HepG2 (cell line): ENCODE measurements around the gene PTPRF. TPM values are rescaled to one million over a fixed set of nuclear protein-coding genes. Genes with fewer than 3 reads are reported as not detected.

ENCODE experiments used
- ATRX ChIP-seq: sonication (generic); formaldehyde crosslinking; IDR thresholded peaks from 2 replicates; pipeline ENCODE4 v1.4.0; 2020; ENCODE audit warnings: missing genetic modification reagents, borderline replicate concordance
- CHCHD3 ChIP-seq: sonication (generic); formaldehyde crosslinking; IDR thresholded peaks from 2 replicates; pipeline ENCODE4 v1.8.0; 2022; ENCODE audit warnings: mild to moderate bottlenecking, missing genetic modification reagents, moderate library complexity
- HOXA3 ChIP-seq: sonication (generic); formaldehyde crosslinking; IDR thresholded peaks from 2 replicates; pipeline ENCODE4 v1.5.0; 2020; ENCODE audit warnings: missing genetic modification reagents
- IRF2 ChIP-seq: IDR thresholded peaks from 2 replicates; pipeline ENCODE4 v1.6.1; 2018; ENCODE audit warnings: missing genetic modification reagents, missing compliant biosample characterization
- PAWR ChIP-seq: sonication (generic); formaldehyde crosslinking; IDR thresholded peaks from 2 replicates; pipeline ENCODE4 v1.4.0; 2020; ENCODE audit warnings: missing genetic modification reagents, mild to moderate bottlenecking, borderline replicate concordance
- SMAD9 ChIP-seq: sonication (generic); formaldehyde crosslinking; IDR thresholded peaks from 2 replicates; pipeline ENCODE4 v1.5.1; 2020; ENCODE audit warnings: mild to moderate bottlenecking, missing genetic modification reagents
- ZNF562 ChIP-seq: sonication (generic); formaldehyde crosslinking; IDR thresholded peaks from 2 replicates; pipeline ENCODE4 v1.8.0; 2022; ENCODE audit warnings: missing genetic modification reagents, borderline replicate concordance
- polyA plus RNA-seq, 8 experiments: library from polyadenylated mRNA; depleted of rRNA in 3 of 8; stranded (reverse) in 7 of 8; unstranded in 1 of 8; fragments of >200 nt; fragmentation: Illumina TruSeq in 4 of 8; extraction: Trizol in 4 of 8; gene quantifications; 2 replicates each; pipeline versions ENCODE4 v1.2.1 to v1.2.3, GENCODE V29; 2011 to 2016; ENCODE audit warnings: low read depth in 4 of 8, missing spikeins in 1 of 8, mixed read lengths in 1 of 8; ENCODE audit not compliant: insufficient read depth in 1 of 8
- total RNA-seq, 5 experiments: library from RNA; depleted of rRNA; stranded (reverse); fragments of >200 nt; fragmentation: Illumina TruSeq; extraction: Trizol; gene quantifications; 2 replicates each; pipeline ENCODE4 v1.2.3, GENCODE V29; 2016; ENCODE audit warnings: low read depth in 1 of 5
- TF ChIP-seq, protein P1 (sequence below): IDR thresholded peaks from 2 replicates; pipeline ENCODE4 v1.6.1; 2016; ENCODE audit warnings: control low read depth
- TF ChIP-seq, protein P2 (sequence below): sonication (generic); formaldehyde crosslinking; IDR thresholded peaks from 2 replicates; pipeline ENCODE4 v1.4.0; 2020; ENCODE audit warnings: missing genetic modification reagents
- TF ChIP-seq, protein P3 (sequence below), 2 experiments: sonication (generic) in 1 of 2; formaldehyde crosslinking in 1 of 2; IDR thresholded peaks; 2 replicates each; pipeline versions ENCODE4 v1.5.1 to v1.6.1; 2011 to 2020; ENCODE audit warnings: borderline replicate concordance in 1 of 2, low read depth in 1 of 2, low read length in 1 of 2, mild to moderate bottlenecking in 1 of 2, missing genetic modification reagents in 1 of 2, moderate library complexity in 1 of 2
- TF ChIP-seq, protein P4 (sequence below): sonication (generic); formaldehyde crosslinking; IDR thresholded peaks from 2 replicates; pipeline ENCODE4 v1.4.0; 2020; ENCODE audit warnings: missing genetic modification reagents, mild to moderate bottlenecking, borderline replicate concordance
- TF ChIP-seq, protein P5 (sequence below): sonication (generic); formaldehyde crosslinking; IDR thresholded peaks from 2 replicates; pipeline ENCODE4 v1.8.1; 2023; ENCODE audit warnings: missing genetic modification reagents, mild to moderate bottlenecking, borderline replicate concordance
- TF ChIP-seq, protein P6 (sequence below): sonication (generic); formaldehyde crosslinking; IDR thresholded peaks from 2 replicates; pipeline ENCODE4 v1.8.1; 2023; ENCODE audit warnings: mild to moderate bottlenecking, missing genetic modification reagents

PTPRF gene
- total and polyA plus RNA-seq, 2 of the 13 experiments (the other 11 are each of a cell fraction or from before 2014, with no cell fraction given): 55.9 to 167 TPM

DNA sequence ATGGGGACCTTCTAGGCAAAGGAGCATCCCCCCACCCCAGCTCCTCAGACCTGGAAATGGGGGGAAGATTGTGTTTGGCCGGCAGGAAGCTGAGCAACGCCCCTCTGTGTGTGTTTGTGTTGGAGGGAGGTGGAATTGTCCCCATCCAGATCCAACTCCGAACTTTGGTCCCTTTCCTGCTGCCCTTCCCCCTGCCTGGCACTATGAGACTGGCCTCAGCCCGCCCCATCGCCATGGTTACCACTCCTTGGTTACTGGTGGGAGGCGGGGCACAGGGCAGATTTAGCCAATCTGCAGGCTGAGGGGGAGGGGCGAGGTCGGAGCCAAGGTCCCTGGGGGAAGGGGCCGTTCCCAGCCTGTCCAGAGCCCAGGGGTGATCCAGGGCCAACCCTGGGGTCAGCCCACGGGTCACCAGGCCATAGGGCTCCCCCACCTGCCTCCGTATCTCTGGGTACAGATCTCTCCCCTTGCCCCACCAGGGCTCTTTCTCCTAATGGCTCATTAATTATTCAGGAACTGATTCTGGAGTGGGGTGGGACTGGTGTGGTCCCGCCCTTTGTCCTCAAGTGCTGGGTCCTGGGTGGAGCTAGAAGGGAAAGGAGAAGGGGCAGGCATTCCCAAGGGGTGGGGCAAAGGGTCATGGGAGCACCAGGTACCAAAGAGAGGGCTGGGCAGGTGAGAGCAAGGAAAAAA, 15.2 kb downstream of the PTPRF start (continued):
- TF ChIP-seq PAWR (no peak), CHCHD3 (CRISPR knock-in tag) (no peak), IRF2 (CRISPR knock-in tag) (peak; percentile 50; the same call in 1 of the 2 replicates), HOXA3 (CRISPR knock-in tag) (peak; percentile 72; the same call in 1 of the 2 replicates), ATRX (CRISPR knock-in tag) (no peak), ZNF562 (no peak), SMAD9 (CRISPR knock-in tag) (no peak)
- TF ChIP-seq, protein P1, sequence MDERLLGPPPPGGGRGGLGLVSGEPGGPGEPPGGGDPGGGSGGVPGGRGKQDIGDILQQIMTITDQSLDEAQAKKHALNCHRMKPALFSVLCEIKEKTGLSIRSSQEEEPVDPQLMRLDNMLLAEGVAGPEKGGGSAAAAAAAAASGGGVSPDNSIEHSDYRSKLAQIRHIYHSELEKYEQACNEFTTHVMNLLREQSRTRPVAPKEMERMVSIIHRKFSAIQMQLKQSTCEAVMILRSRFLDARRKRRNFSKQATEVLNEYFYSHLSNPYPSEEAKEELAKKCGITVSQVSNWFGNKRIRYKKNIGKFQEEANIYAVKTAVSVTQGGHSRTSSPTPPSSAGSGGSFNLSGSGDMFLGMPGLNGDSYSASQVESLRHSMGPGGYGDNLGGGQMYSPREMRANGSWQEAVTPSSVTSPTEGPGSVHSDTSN: no peak
- TF ChIP-seq, protein P2, sequence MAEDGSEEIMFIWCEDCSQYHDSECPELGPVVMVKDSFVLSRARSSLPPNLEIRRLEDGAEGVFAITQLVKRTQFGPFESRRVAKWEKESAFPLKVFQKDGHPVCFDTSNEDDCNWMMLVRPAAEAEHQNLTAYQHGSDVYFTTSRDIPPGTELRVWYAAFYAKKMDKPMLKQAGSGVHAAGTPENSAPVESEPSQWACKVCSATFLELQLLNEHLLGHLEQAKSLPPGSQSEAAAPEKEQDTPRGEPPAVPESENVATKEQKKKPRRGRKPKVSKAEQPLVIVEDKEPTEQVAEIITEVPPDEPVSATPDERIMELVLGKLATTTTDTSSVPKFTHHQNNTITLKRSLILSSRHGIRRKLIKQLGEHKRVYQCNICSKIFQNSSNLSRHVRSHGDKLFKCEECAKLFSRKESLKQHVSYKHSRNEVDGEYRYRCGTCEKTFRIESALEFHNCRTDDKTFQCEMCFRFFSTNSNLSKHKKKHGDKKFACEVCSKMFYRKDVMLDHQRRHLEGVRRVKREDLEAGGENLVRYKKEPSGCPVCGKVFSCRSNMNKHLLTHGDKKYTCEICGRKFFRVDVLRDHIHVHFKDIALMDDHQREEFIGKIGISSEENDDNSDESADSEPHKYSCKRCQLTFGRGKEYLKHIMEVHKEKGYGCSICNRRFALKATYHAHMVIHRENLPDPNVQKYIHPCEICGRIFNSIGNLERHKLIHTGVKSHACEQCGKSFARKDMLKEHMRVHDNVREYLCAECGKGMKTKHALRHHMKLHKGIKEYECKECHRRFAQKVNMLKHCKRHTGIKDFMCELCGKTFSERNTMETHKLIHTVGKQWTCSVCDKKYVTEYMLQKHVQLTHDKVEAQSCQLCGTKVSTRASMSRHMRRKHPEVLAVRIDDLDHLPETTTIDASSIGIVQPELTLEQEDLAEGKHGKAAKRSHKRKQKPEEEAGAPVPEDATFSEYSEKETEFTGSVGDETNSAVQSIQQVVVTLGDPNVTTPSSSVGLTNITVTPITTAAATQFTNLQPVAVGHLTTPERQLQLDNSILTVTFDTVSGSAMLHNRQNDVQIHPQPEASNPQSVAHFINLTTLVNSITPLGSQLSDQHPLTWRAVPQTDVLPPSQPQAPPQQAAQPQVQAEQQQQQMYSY (CRISPR knock-in tag): no peak
- TF ChIP-seq, protein P3, sequence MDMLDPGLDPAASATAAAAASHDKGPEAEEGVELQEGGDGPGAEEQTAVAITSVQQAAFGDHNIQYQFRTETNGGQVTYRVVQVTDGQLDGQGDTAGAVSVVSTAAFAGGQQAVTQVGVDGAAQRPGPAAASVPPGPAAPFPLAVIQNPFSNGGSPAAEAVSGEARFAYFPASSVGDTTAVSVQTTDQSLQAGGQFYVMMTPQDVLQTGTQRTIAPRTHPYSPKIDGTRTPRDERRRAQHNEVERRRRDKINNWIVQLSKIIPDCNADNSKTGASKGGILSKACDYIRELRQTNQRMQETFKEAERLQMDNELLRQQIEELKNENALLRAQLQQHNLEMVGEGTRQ (IDR thresholded peaks at IDR 0.05; ENCODE audit: low read depth, low read length): no peak
- TF ChIP-seq, protein P3 (CRISPR knock-in tag; IDR thresholded peaks at IDR 0.05; ENCODE audit: borderline replicate concordance): no peak
- TF ChIP-seq, protein P4, sequence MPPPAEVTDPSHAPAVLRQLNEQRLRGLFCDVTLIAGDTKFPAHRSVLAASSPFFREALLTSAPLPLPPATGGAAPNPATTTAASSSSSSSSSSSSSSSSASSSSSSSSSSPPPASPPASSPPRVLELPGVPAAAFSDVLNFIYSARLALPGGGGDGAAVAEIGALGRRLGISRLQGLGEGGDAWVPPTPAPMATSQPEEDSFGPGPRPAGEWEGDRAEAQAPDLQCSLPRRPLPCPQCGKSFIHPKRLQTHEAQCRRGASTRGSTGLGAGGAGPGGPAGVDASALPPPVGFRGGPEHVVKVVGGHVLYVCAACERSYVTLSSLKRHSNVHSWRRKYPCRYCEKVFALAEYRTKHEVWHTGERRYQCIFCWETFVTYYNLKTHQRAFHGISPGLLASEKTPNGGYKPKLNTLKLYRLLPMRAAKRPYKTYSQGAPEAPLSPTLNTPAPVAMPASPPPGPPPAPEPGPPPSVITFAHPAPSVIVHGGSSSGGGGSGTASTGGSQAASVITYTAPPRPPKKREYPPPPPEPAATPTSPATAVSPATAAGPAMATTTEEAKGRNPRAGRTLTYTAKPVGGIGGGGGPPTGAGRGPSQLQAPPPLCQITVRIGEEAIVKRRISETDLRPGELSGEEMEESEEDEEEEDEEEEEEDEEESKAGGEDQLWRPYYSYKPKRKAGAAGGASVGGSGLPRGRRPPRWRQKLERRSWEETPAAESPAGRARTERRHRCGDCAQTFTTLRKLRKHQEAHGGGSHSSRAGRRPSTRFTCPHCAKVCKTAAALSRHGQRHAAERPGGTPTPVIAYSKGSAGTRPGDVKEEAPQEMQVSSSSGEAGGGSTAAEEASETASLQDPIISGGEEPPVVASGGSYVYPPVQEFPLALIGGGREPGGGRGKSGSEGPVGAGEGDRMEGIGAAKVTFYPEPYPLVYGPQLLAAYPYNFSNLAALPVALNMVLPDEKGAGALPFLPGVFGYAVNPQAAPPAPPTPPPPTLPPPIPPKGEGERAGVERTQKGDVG: peak; percentile 80
- TF ChIP-seq, protein P5, sequence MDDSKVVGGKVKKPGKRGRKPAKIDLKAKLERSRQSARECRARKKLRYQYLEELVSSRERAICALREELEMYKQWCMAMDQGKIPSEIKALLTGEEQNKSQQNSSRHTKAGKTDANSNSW (CRISPR knock-in tag): no peak
- TF ChIP-seq, protein P6, sequence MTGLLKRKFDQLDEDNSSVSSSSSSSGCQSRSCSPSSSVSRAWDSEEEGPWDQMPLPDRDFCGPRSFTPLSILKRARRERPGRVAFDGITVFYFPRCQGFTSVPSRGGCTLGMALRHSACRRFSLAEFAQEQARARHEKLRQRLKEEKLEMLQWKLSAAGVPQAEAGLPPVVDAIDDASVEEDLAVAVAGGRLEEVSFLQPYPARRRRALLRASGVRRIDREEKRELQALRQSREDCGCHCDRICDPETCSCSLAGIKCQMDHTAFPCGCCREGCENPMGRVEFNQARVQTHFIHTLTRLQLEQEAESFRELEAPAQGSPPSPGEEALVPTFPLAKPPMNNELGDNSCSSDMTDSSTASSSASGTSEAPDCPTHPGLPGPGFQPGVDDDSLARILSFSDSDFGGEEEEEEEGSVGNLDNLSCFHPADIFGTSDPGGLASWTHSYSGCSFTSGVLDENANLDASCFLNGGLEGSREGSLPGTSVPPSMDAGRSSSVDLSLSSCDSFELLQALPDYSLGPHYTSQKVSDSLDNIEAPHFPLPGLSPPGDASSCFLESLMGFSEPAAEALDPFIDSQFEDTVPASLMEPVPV (CRISPR knock-in tag): peak; percentile 70; the same call in 1 of the 2 replicates
